Fibroblast of lung (primary cell): ENCODE data around the gene REPS2. TPM values are rescaled to one million over a fixed set of nuclear protein-coding genes. Genes with fewer than 3 reads are reported as not detected.

Source experiments
- DNase-seq, 2 donors: peaks; one replicate each; pipeline versions ENCODE4 v3.0.0 to v3.0.0-alpha.2; 2010; ENCODE audit warnings: low read depth in 2 of 2
- H2AFZ ChIP-seq: 2 replicates; pipeline ENCODE4 v1.5.1; 2012; ENCODE audit warnings: low read length, control low read depth, inconsistent platforms
- H3K27ac ChIP-seq: 2 replicates; pipeline ENCODE4 v1.5.1; 2011; ENCODE audit warnings: low read length, control low read depth; ENCODE audit not compliant: insufficient read depth
- H3K27me3 ChIP-seq: 2 replicates; pipeline ENCODE4 v1.5.1; 2011; ENCODE audit warnings: mild to moderate bottlenecking, low read length; ENCODE audit not compliant: control insufficient read depth, insufficient read depth
- H3K36me3 ChIP-seq: 2 replicates; pipeline ENCODE4 v1.5.1; 2011; ENCODE audit warnings: low read length; ENCODE audit not compliant: control insufficient read depth, insufficient read depth
- H3K4me1 ChIP-seq: 2 replicates; pipeline ENCODE4 v1.5.1; 2011; ENCODE audit warnings: low read length; ENCODE audit not compliant: control insufficient read depth, insufficient read depth; ENCODE audit errors: extremely low read depth
- H3K4me2 ChIP-seq: 2 replicates; pipeline ENCODE4 v1.5.1; 2011; ENCODE audit warnings: low read length, control low read depth; ENCODE audit not compliant: insufficient read depth; ENCODE audit errors: extremely low read depth
- H3K4me3 ChIP-seq, 4 experiments: fragments of 200-600 bp in 1 of 4; sonication (generic) in 1 of 4; replicated peaks in 1 of 4; 2 replicates each; pipeline ENCODE4 v1.5.1; 2011 to 2016; ENCODE audit warnings: low read length in 4 of 4, low read depth in 3 of 4, mild to moderate bottlenecking in 3 of 4, control low read depth in 2 of 4, inconsistent platforms in 1 of 4, mixed read lengths in 1 of 4; ENCODE audit not compliant: insufficient read depth in 1 of 4; ENCODE audit errors: control extremely low read depth in 1 of 4
- H3K79me2 ChIP-seq: 2 replicates; pipeline ENCODE4 v1.5.1; 2012; ENCODE audit warnings: mild to moderate bottlenecking, low read length, inconsistent platforms; ENCODE audit not compliant: control insufficient read depth, insufficient read depth
- H3K9ac ChIP-seq: 2 replicates; pipeline ENCODE4 v1.5.1; 2011; ENCODE audit warnings: mild to moderate bottlenecking, low read length, control low read depth; ENCODE audit not compliant: insufficient read depth
- H3K9me3 ChIP-seq: 2 replicates; pipeline ENCODE4 v1.5.1; 2012; ENCODE audit warnings: low read depth, low read length; ENCODE audit not compliant: control insufficient read depth, insufficient read depth
- H4K20me1 ChIP-seq: 2 replicates; pipeline ENCODE4 v1.5.1; 2011; ENCODE audit warnings: low read length; ENCODE audit not compliant: control insufficient read depth, insufficient read depth; ENCODE audit errors: extremely low read depth
- EZH2 ChIP-seq: IDR thresholded peaks from 2 replicates; pipeline ENCODE4 v1.5.1; 2012; ENCODE audit warnings: low read length, control low read depth, mild to moderate bottlenecking; ENCODE audit errors: missing control alignments
- polyA plus RNA-seq, 2 donors: library from polyadenylated mRNA; depleted of rRNA in 1 of 2; stranded (reverse) in 1 of 2; unstranded in 1 of 2; fragments of >200 nt; gene quantifications; 2 replicates each; pipeline ENCODE4 v1.2.1, GENCODE V29; 2011 to 2012; ENCODE audit warnings: missing spikeins in 1 of 2
- total RNA-seq: library from RNA; depleted of rRNA; stranded (reverse); fragments of >200 nt; gene quantifications from 2 replicates; pipeline ENCODE4 v1.2.1, GENCODE V29; 2014
- TF ChIP-seq, protein P1 (sequence below), 2 donors: IDR thresholded peaks in 1 of 2; conservative IDR thresholded peaks in 1 of 2; 1 replicate in 1 of 2; 2 replicates in 1 of 2; pipeline ENCODE4 v1.5.1; 2011 to 2012; ENCODE audit warnings: low read length in 2 of 2, control low read depth in 1 of 2, inconsistent platforms in 1 of 2, low read depth in 1 of 2, mild to moderate bottlenecking in 1 of 2

The REPS2 gene
- total and polyA plus RNA-seq, 2 donors (not counting 1 experiment from before 2014, with no cell fraction given), result 0.27 to 0.50 TPM

DNA sequence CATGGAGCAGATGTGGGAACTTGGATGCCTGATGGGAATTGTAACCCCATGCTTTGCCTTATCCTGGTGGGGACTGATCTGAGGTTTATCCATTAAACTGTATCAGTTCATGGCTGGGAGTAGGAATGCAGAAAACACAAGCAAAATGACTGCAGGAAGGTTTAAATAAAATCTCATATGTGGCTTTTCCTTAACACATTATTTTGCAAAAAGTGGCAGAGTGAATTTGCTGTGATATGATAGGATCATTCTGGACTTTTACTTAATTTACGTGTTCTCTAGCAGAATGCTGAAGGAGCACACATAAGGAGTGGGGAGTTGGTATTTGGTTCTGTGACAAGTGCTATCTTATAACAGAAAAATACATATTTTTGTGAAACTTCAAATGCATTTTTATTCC lies 34.8 kb downstream of the REPS2 start:
- Histone ChIP-seq H3K4me3 (no peak overlapping the region), H3K4me1 (no peaks in the 10 kb centered on the region), H3K4me2 (no peak overlapping the region), H3K27ac (no peak overlapping the region), H4K20me1 (no peaks in the 10 kb centered on the region), H3K36me3 (no peaks in the 10 kb centered on the region), H3K9ac (no peak overlapping the region), H3K79me2 (no peaks in the 10 kb centered on the region), H3K27me3 (no peaks in the 10 kb centered on the region), H3K9me3 (no peaks in the 10 kb centered on the region), H2AFZ (no peak overlapping the region)
- TF ChIP-seq, protein P1, sequence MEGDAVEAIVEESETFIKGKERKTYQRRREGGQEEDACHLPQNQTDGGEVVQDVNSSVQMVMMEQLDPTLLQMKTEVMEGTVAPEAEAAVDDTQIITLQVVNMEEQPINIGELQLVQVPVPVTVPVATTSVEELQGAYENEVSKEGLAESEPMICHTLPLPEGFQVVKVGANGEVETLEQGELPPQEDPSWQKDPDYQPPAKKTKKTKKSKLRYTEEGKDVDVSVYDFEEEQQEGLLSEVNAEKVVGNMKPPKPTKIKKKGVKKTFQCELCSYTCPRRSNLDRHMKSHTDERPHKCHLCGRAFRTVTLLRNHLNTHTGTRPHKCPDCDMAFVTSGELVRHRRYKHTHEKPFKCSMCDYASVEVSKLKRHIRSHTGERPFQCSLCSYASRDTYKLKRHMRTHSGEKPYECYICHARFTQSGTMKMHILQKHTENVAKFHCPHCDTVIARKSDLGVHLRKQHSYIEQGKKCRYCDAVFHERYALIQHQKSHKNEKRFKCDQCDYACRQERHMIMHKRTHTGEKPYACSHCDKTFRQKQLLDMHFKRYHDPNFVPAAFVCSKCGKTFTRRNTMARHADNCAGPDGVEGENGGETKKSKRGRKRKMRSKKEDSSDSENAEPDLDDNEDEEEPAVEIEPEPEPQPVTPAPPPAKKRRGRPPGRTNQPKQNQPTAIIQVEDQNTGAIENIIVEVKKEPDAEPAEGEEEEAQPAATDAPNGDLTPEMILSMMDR (conservative IDR thresholded peaks at IDR 0.05 in 1 of 2, IDR thresholded peaks at IDR 0.05 in 1 of 2; ENCODE audit: low read depth in 1 of 2, low read length in 2 of 2), result no peak
- no peak for DNase-seq

DNA sequence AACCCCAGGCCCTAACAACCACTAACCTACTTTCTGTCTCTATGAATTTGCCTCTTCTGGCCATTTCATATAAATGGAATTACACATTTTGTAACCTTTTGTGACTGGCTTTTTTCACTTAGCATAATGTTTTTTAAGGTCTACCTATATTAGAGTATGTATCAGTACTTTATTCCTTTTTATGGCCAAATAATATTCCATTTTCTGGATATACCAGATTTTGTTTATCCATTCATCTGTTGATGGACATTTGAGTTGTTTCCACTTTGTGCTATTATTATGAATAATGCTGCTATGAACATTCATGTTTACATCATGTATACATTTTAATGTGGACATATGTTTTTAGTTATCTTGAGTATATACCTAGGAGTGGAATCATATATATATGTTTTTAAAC lies 35.5 kb downstream of the REPS2 start:
- Histone ChIP-seq H3K36me3 (no peaks in the 10 kb centered on the region), H3K79me2 (no peaks in the 10 kb centered on the region), H3K27me3 (no peaks in the 10 kb centered on the region), H4K20me1 (no peaks in the 10 kb centered on the region), H2AFZ (no peak overlapping the region), H3K4me3 (no peak overlapping the region), H3K27ac (no peak overlapping the region), H3K9ac (no peak overlapping the region), H3K4me1 (no peaks in the 10 kb centered on the region), H3K9me3 (no peaks in the 10 kb centered on the region), H3K4me2 (no peak overlapping the region)
- no peak for DNase-seq
- no peak for TF ChIP-seq EZH2
- TF ChIP-seq, protein P1 (conservative IDR thresholded peaks at IDR 0.05 in 1 of 2, IDR thresholded peaks at IDR 0.05 in 1 of 2; ENCODE audit: low read depth in 1 of 2, low read length in 2 of 2), result no peak

DNA sequence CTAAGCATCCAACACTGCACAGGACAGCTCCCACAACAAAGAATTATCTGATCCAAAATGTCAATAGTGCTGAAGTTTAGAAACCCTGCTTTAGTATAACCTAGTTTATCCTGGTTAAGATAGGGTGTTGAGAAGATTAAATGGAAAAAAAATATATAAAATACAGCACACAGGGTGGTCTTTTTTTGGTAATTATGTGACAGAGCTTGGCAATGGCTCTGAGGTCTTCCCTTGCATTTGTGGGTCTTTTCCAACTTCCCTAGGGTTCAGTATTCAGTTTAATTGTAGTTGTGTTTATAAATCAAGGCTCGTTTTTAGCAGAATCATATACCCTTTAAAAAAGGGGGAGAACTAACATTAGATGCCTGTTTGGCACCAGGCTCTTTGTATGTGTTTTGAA lies 36.6 kb downstream of the REPS2 start:
- H2AFZ ChIP-seq, result no peak overlapping the region
- no peaks in the 10 kb centered on the region for H3K36me3 ChIP-seq
- no peak overlapping the region for H3K4me3 ChIP-seq
- no peak overlapping the region for H3K27ac ChIP-seq
- no peaks in the 10 kb centered on the region for H3K27me3 ChIP-seq
- no peaks in the 10 kb centered on the region for H3K9me3 ChIP-seq
- no peaks in the 10 kb centered on the region for H3K4me1 ChIP-seq
- H3K4me2 ChIP-seq, result no peak overlapping the region
- H3K9ac ChIP-seq, result no peak overlapping the region
- DNase-seq, result no peak
- no peaks in the 10 kb centered on the region for H4K20me1 ChIP-seq
- TF ChIP-seq, protein P1 (conservative IDR thresholded peaks at IDR 0.05 in 1 of 2, IDR thresholded peaks at IDR 0.05 in 1 of 2; ENCODE audit: low read depth in 1 of 2, low read length in 2 of 2), result no peak
- TF ChIP-seq EZH2, result no peak
- H3K79me2 ChIP-seq, result no peaks in the 10 kb centered on the region
